GM21381 (cell line): ENCODE measurements around the gene SEMG1.

Source experiments
- ATAC-seq: cut with Tn5 transposase; IDR thresholded peaks from one replicate; pipeline ENCODE4 v1.9.1; 2021; ENCODE audit warnings: mild to moderate bottlenecking, moderate library complexity; ENCODE audit not compliant: unreplicated experiment

SEMG1 gene, protein sequence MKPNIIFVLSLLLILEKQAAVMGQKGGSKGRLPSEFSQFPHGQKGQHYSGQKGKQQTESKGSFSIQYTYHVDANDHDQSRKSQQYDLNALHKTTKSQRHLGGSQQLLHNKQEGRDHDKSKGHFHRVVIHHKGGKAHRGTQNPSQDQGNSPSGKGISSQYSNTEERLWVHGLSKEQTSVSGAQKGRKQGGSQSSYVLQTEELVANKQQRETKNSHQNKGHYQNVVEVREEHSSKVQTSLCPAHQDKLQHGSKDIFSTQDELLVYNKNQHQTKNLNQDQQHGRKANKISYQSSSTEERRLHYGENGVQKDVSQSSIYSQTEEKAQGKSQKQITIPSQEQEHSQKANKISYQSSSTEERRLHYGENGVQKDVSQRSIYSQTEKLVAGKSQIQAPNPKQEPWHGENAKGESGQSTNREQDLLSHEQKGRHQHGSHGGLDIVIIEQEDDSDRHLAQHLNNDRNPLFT

GRCh38 chr20:45206725-45207124 lies at the start of gene SEMG1:
SEMG1 (plus strand) TSS chr20:45207033; CDS start chr20:45207054, 21 bp downstream.
- ATAC-seq = no peak

GRCh38 chr20:45157962-45158361 lies 48.9 kb upstream of the SEMG1 start:
- ATAC-seq = no peak

DNA sequence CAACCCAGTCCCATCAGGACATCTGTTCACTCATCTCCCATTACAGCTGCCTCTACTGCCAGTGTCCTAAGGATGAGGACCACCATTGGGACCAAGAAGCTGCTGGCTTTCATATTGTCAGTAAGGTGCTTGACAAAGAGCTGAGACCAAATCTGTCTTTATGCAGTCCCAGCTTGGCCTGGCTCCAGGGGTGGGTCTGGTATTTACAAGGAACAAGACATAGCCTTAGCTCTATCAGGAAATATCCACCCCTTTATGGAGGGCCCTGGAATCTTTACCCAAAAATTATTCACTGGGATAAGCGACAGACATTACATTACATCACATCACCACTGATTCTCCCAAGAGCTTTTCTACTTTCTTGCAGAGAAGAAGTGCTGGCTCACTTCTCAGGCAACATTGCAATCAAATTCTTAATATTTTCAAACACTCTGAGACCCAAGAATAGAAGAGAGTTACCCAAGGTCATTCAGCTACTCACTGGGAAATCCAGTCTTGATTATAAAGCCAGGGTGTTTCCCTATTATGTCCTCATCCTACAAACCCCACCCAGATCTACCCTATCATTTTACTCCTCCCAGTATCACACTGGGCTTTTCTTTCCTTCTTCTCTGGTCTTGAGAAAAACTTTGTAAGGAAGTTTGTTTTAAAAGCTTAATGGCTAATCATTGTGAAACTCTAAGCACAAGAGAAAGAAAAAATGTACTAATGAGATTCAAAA lies 43.6 kb upstream of the SEMG1 start:
- ATAC-seq = no peak

GRCh38 chr20:45164906-45165305 lies 41.9 kb upstream of the SEMG1 start:
- no peak for ATAC-seq

DNA sequence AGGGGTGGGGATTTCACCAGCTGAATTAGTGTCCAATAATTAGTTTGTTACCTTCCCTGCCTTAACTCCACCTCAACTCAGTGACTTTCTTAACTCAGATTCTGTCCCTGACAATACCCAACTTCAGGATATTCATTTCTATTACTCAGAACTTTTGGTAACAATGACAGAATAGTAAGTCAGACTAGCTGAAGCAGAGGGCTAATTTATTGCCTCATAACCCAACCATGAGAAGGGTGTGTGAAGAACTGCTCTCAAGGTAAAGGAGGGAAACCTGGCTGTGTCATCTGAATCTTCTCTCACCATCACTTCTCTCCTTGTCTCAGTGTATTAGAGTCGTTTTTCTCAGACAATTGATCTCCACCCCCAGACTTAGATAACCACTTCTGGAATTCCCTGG lies 33.3 kb upstream of the SEMG1 start:
- ATAC-seq = no peak

- no peak for ATAC-seq
These were observed 32.1 kb upstream of the SEMG1 start, which contains the start of gene PI3 for GRCh38 chr20:45174434-45175364. PI3 (plus strand) TSS chr20:45174902; CDS start chr20:45174923, 21 bp downstream.

GRCh38 chr20:45176526-45177267 lies 30.1 kb upstream of the SEMG1 start:
- no peak for ATAC-seq

DNA sequence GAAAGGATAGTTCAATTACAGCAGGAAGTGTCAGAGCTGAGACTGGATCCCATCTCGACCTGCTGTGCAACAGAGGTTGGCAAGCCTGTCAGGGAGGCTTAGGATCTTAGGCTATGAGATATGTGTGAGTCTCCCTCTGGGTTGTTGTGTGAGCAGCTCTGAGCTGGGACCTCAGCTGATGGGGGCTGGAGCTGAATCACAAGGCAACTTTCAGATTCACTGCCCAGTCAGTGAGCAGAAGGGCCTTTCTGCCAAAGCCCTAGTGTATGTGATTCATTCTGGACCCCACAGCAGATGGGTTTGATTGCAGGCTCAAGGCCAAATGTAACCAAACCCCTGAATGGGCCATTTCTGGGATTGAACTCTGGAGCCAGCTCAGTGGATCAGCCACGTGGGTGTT lies 27.7 kb upstream of the SEMG1 start:
- ATAC-seq = no peak

- ATAC-seq = no peak
These were observed 25.2 kb upstream of the SEMG1 start for GRCh38 chr20:45181639-45182038.

DNA sequence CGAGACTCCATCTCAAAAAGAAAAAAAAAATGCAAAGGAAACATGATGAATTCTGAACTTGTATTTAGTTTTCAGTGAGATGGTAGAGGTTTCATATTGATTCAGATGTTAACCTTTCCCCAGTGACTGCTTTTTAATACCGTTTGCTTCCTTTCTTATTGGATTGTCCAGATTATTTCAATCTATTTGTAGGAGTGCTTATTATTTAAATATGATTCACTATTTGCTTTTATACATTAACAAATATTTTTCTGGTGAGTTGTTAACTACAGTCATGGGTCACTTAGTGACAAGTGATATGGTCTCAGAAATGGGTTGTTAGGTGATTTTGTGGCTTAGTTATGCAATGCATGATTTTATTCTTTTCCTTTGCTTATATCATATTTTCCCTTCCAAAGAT lies 23.7 kb upstream of the SEMG1 start:
- ATAC-seq = no peak

GRCh38 chr20:45187693-45188092 lies 19.1 kb upstream of the SEMG1 start:
- ATAC-seq = no peak

- ATAC-seq = no peak
These were observed 17.7 kb upstream of the SEMG1 start for GRCh38 chr20:45189067-45189609.

GRCh38 chr20:45189861-45190260 lies 17.0 kb upstream of the SEMG1 start:
- no peak for ATAC-seq

DNA sequence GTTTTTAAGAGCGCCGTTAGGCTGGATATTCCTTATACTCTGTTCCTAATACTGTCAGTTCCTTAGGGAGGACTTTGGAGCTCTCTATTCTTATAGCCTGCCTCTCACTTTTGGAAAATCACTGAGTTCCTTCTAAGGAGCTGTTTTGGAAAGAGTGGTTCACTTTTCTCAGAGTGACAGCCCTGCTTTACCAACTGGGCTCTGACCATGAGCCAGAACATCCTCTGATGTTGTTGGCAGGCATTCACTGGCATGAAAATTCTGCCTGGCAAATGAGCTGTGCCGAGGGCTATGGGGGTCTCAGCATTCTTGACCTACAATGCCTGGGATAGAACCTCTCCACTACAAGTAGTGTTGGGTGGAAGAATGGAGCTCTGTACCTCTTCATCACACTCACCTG lies 14.9 kb upstream of the SEMG1 start:
- ATAC-seq = no peak

- ATAC-seq = no peak
These were observed 13.5 kb upstream of the SEMG1 start for GRCh38 chr20:45193331-45193730.

DNA sequence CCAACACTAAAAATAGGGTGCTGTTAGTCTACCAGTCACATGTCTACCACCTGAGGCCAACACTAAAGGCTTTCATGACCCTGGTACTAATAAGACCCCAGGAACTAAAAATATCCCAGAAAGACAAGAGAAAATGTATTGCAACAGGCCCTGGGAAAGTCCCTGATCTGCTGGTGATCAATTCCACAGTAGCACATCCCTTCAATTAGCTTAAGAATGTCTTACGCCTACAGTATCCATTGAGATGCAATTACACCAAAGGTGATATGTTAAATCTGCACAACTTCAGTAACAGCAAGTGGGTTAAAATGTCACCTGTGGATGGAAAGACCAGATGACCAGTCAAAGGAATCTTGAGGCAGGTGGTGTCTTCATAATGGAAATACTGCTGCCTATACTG lies 3.1 kb downstream of the SEMG1 start:
- ATAC-seq = no peak

DNA sequence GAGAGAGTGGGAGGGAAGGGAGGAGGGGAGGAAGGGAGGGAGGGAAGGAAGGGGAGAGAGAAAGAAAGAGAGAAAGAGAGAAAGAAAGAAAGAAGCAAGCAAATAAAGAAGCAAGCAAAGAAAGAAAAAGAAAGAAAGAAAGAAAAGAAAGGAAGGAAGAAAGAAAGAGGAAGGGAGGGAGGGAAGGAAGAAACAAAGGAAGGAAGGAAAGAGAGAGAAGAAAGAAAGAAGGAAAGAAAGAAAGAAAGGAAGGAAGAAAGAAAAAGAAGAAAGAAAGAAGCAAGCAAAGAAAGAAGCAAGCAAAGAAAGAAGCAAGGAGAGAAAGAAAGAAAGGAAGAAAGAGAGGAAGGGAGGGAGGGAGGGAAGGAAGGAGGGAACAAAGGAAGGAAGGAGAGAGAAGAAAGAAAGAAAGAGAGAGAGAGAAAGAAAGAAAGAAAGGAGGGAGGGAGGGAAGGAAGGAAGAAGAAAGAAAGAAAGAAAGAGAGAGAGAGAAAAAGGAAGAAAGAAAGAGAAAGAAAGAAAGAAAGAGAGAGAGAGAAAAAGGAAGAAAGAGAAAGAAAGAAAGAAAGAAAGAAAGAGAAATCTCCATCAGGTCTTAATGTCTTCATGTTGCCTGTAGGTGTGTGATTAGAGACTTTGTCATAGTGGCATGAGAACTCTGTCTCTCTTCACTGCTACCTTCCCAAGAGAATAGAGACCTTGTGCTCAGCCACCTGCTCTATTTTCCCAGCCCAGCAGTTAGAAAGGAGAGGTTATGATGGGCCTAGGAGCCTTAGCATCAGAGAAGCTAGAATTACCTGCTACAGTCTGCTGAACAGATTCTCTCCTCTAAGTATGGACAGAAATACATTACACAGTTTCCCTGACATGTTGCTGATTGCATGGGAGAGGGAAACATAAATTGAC lies 5.0 kb downstream of the SEMG1 start:
- no peak for ATAC-seq

DNA sequence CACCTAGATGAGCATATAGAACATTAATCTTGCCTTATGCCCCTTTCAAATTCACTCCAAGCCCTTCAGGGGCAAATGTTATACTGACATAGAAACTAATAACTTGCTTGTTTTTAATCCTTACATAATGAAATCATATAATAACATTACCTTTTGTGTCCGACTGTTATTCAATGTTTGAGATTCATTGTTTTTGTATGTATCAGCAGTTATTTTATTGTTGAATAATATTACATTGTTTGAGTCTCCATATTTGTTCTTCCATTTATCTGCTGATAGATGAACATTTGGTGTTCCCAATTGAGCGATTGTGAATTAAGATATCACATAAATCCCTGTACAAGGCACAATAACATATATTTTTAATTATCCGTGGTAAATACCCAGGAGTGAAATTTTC lies 6.0 kb downstream of the SEMG1 start:
- no peak for ATAC-seq

DNA sequence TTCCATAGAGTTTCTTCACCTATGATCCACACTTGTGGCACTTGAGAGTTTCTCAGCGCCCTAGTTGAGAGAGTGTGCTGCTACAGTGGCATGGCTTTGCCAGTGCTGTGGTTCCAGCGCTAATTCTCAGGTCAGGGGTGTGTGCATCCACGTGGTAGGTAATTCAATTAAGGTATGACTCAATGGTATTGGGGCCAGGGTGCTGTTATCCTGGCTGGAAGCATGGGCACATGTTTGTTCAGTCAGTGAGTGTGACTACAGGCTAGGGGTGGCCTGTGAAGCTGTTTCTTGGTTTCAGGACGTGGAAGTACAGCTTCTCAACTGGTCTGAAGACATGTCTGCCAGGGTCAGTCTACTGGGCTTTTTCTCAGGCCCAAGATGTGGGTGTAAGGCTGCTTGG lies 11.3 kb downstream of the SEMG1 start:
- ATAC-seq = no peak
